IMR-90 (cell line): ENCODE results near the gene FOXS1.

Experiments used
- CEBPB ChIP-seq: IDR thresholded peaks from 2 replicates; pipeline ENCODE4 v1.6.1; 2012; ENCODE audit warnings: low read depth, low read length, improper control_type of control experiment
- CHD1 ChIP-seq: IDR thresholded peaks from 2 replicates; pipeline ENCODE4 v1.6.1; 2012; ENCODE audit warnings: low read depth, low read length, improper control_type of control experiment
- CTCF ChIP-seq: conservative IDR thresholded peaks from 2 replicates; pipeline ENCODE4 v1.5.1; 2012; ENCODE audit warnings: mild to moderate bottlenecking, low read depth, low read length, improper control_type of control experiment
- ELK1 ChIP-seq: fragments of 150-350 bp; IDR thresholded peaks from 2 replicates; pipeline ENCODE4 v1.6.1; 2016; ENCODE audit warnings: low read depth, mild to moderate bottlenecking, low read length, moderate library complexity, borderline replicate concordance
- FOS ChIP-seq: fragments of 150-350 bp; IDR thresholded peaks from 2 replicates; pipeline ENCODE4 v1.6.1; 2016; ENCODE audit warnings: low read depth, low read length
- MAFK ChIP-seq: IDR thresholded peaks from 2 replicates; pipeline ENCODE4 v1.6.1; 2012; ENCODE audit warnings: low read depth, low read length, improper control_type of control experiment
- MAZ ChIP-seq: IDR thresholded peaks from 2 replicates; pipeline ENCODE4 v1.6.1; 2012; ENCODE audit warnings: low read depth, mild to moderate bottlenecking, low read length, improper control_type of control experiment, moderate library complexity, borderline replicate concordance
- NFE2L2 ChIP-seq: fragments of 150-350 bp; IDR thresholded peaks from 2 replicates; pipeline ENCODE4 v1.6.1; 2016; ENCODE audit warnings: low read depth, mild to moderate bottlenecking, low read length
- POLR2A ChIP-seq: IDR thresholded peaks from 2 replicates; pipeline ENCODE4 v1.6.1; 2012; ENCODE audit warnings: mild to moderate bottlenecking, low read depth, low read length
- RAD21 ChIP-seq: IDR thresholded peaks from 2 replicates; pipeline ENCODE4 v1.6.1; 2012; ENCODE audit warnings: low read length, improper control_type of control experiment
- RCOR1 ChIP-seq: IDR thresholded peaks from 2 replicates; pipeline ENCODE4 v1.6.1; 2012; ENCODE audit warnings: mild to moderate bottlenecking, low read length, improper control_type of control experiment; ENCODE audit not compliant: insufficient replicate concordance
- RFX5 ChIP-seq: IDR thresholded peaks from 2 replicates; pipeline ENCODE4 v1.8.0; 2012; ENCODE audit warnings: low read depth, mild to moderate bottlenecking, low read length, moderate library complexity
- SMC3 ChIP-seq: fragments of 150-350 bp; IDR thresholded peaks from 2 replicates; pipeline ENCODE4 v1.6.1; 2016; ENCODE audit warnings: low read depth, mild to moderate bottlenecking, antibody characterized with exemption, low read length, moderate library complexity
- USF2 ChIP-seq: fragments of 150-350 bp; IDR thresholded peaks from 2 replicates; pipeline ENCODE4 v1.6.1; 2017; ENCODE audit warnings: mild to moderate bottlenecking, antibody characterized with exemption, low read length, low read depth

GRCh38 chr20:31803552-31804291, 41.7 kb downstream of the FOXS1 start:
- TF ChIP-seq CTCF: no peak
- TF ChIP-seq RCOR1: no peak
- no peak for TF ChIP-seq ELK1
- no peak for TF ChIP-seq FOS
- TF ChIP-seq POLR2A: no peak
- TF ChIP-seq MAZ: no peak
- TF ChIP-seq RAD21: no peak
- no peak for TF ChIP-seq RFX5
- no peak for TF ChIP-seq CEBPB
- no peak for TF ChIP-seq MAFK
- no peak for TF ChIP-seq CHD1
- no peak for TF ChIP-seq SMC3
- no peak for TF ChIP-seq USF2
- no peak for TF ChIP-seq NFE2L2
